ENCODE data around the gene GNS.

Gene GNS

GRCh38 chr12:64675795-64676194, 83.4 kb downstream of the GNS start:
- no peak for DNase-seq

GRCh38 chr12:64674367-64674922, 84.8 kb downstream of the GNS start:
- no peak for DNase-seq

GRCh38 chr12:64673490-64674169, 85.6 kb downstream of the GNS start:
- no peak for DNase-seq

GRCh38 chr12:64672925-64673409, 86.2 kb downstream of the GNS start:
- no peak for DNase-seq

- no peak for DNase-seq
These were observed 87.5 kb downstream of the GNS start for GRCh38 chr12:64671681-64672080.

- DNase-seq: no peak
These were observed 88.1 kb downstream of the GNS start for GRCh38 chr12:64670919-64671639.

- DNase-seq: no peak
These were observed 89.2 kb downstream of the GNS start for GRCh38 chr12:64670019-64670418.

- no peak for DNase-seq
These were observed 89.8 kb downstream of the GNS start for GRCh38 chr12:64669270-64669842.

- no peak for DNase-seq
These were observed 91.4 kb downstream of the GNS start for GRCh38 chr12:64667793-64668192.

- DNase-seq: no peak
These were observed 92.9 kb downstream of the GNS start for GRCh38 chr12:64666054-64666914.

GRCh38 chr12:64665514-64665913, 93.7 kb downstream of the GNS start:
- DNase-seq: no peak
